HTERT RPE-1 (cell line): ENCODE data around the gene CFAP20.

Experiments
- in situ Hi-C: fragments of 300-500 bp; cut with MboI; formaldehyde crosslinking; loops from 4 replicates; pipeline ENCODE4 v1.14.3; 2020; ENCODE audit warnings: low sequenced_read_pairs

CFAP20 gene

GRCh38 chr16:58125781-58126335 is 3.3 kb downstream of the CFAP20 start:
- in situ Hi-C loops: no loop called here

GRCh38 chr16:58125041-58125440 is 4.1 kb downstream of the CFAP20 start:
- in situ Hi-C loops: no loop called here

- in situ Hi-C loops: no loop called here
These were observed 4.6 kb downstream of the CFAP20 start for GRCh38 chr16:58124601-58124915.

GRCh38 chr16:58123896-58124600 is 5.1 kb downstream of the CFAP20 start:
- in situ Hi-C loops: no loop called here

- in situ Hi-C loops: no loop called here
These were observed 8.0 kb downstream of the CFAP20 start for GRCh38 chr16:58121132-58121531.

GRCh38 chr16:58120234-58120633 is 8.9 kb downstream of the CFAP20 start:
- in situ Hi-C loops: no loop called here

- in situ Hi-C loops: no loop called here
These were observed 9.7 kb downstream of the CFAP20 start for GRCh38 chr16:58119509-58119845.

- in situ Hi-C loops: no loop called here
These were observed 10.2 kb downstream of the CFAP20 start for GRCh38 chr16:58118801-58119508.

GRCh38 chr16:58116529-58116928 is 12.7 kb downstream of the CFAP20 start:
- in situ Hi-C loops: no loop called here

- in situ Hi-C loops: no loop called here
These were observed 13.1 kb downstream of the CFAP20 start for GRCh38 chr16:58116081-58116480.

GRCh38 chr16:58114827-58115825 is 14.1 kb downstream of the CFAP20 start:
- in situ Hi-C loops: no loop called here

- in situ Hi-C loops: no loop called here
These were observed 17.9 kb downstream of the CFAP20 start for GRCh38 chr16:58111302-58111627.

GRCh38 chr16:58110571-58111301 is 18.4 kb downstream of the CFAP20 start:
- in situ Hi-C loops: no loop called here

- in situ Hi-C loops: no loop called here
These were observed 19.3 kb downstream of the CFAP20 start for GRCh38 chr16:58109881-58110280.

- in situ Hi-C loops: no loop called here
These were observed 19.9 kb downstream of the CFAP20 start for GRCh38 chr16:58109330-58109729.

GRCh38 chr16:58107709-58108108 is 21.5 kb downstream of the CFAP20 start:
- in situ Hi-C loops: no loop called here

GRCh38 chr16:58107228-58107627 is 22.0 kb downstream of the CFAP20 start:
- in situ Hi-C loops: no loop called here

- in situ Hi-C loops: no loop called here
These were observed 23.6 kb downstream of the CFAP20 start for GRCh38 chr16:58105631-58106030.

- in situ Hi-C loops: no loop called here
These were observed 26.4 kb downstream of the CFAP20 start for GRCh38 chr16:58102665-58103392.

- in situ Hi-C loops: no loop called here
These were observed 29.3 kb downstream of the CFAP20 start for GRCh38 chr16:58099956-58100300.
